ENCODE results near the gene FLNB. TPM values are rescaled to one million over a fixed set of nuclear protein-coding genes. Genes with fewer than 3 reads are reported as not detected.

The FLNB gene
- total RNA-seq, 1 donor from 2014 or later = 40.4 TPM

- no peaks in the 10 kb centered on the region for H3K27me3 Mint-ChIP-seq (ENCODE audit: low read depth)
- H3K9me3 Mint-ChIP-seq = no peaks in the 10 kb centered on the region
- peaks cover 16% of the 10 kb centered on the region for H3K36me3 Mint-ChIP-seq (ENCODE audit: low read depth)
Observed at GRCh38 chr3:58104712-58105111, 96.5 kb downstream of the FLNB start.

GRCh38 chr3:58105196-58105595, 97.0 kb downstream of the FLNB start:
- H3K27ac Mint-ChIP-seq (ENCODE audit: unreplicated experiment) = no peak overlapping the region
- H3K4me3 Mint-ChIP-seq = no peak overlapping the region
- H3K9me3 Mint-ChIP-seq = no peaks in the 10 kb centered on the region
- H3K36me3 Mint-ChIP-seq (ENCODE audit: low read depth) = peaks cover 17% of the 10 kb centered on the region
- no peaks in the 10 kb centered on the region for H3K27me3 Mint-ChIP-seq (ENCODE audit: low read depth)
- peaks cover 13% of the 10 kb centered on the region for H3K4me1 Mint-ChIP-seq
- no peak for TF ChIP-seq CTCF (conservative IDR thresholded peaks at IDR 0.05)
- no peak for DNase-seq (ENCODE audit: low read depth, low spot score)

More at GRCh38 chr3:58104712-58105111, 96.5 kb downstream of the FLNB start:
- Mint-ChIP-seq H3K27ac (ENCODE audit: unreplicated experiment) (no peak overlapping the region), H3K4me1 (peaks cover 13% of the 10 kb centered on the region), H3K4me3 (no peak overlapping the region)
- no peak for DNase-seq (ENCODE audit: low read depth, low spot score)
- no peak for TF ChIP-seq CTCF (conservative IDR thresholded peaks at IDR 0.05)

GRCh38 chr3:58106061-58106460, 97.8 kb downstream of the FLNB start:
- TF ChIP-seq CTCF (conservative IDR thresholded peaks at IDR 0.05) = no peak
- Mint-ChIP-seq H3K9me3 (no peaks in the 10 kb centered on the region), H3K27me3 (ENCODE audit: low read depth) (no peaks in the 10 kb centered on the region), H3K4me1 (peaks cover 13% of the 10 kb centered on the region), H3K36me3 (ENCODE audit: low read depth) (peaks cover 17% of the 10 kb centered on the region), H3K27ac (ENCODE audit: unreplicated experiment) (no peak overlapping the region), H3K4me3 (no peak overlapping the region)
- no peak for DNase-seq (ENCODE audit: low read depth, low spot score)

GRCh38 chr3:58106640-58107039, 98.4 kb downstream of the FLNB start:
- Mint-ChIP-seq H3K9me3 (no peaks in the 10 kb centered on the region), H3K36me3 (ENCODE audit: low read depth) (peaks cover 20% of the 10 kb centered on the region), H3K4me1 (peaks cover 13% of the 10 kb centered on the region), H3K27ac (ENCODE audit: unreplicated experiment) (no peak overlapping the region), H3K27me3 (ENCODE audit: low read depth) (no peaks in the 10 kb centered on the region), H3K4me3 (no peak overlapping the region)
- TF ChIP-seq CTCF (conservative IDR thresholded peaks at IDR 0.05) = no peak
- no peak for DNase-seq (ENCODE audit: low read depth, low spot score)

- DNase-seq (ENCODE audit: low read depth, low spot score) = no peak
- Mint-ChIP-seq H3K27ac (ENCODE audit: unreplicated experiment) (no peak overlapping the region), H3K4me3 (no peak overlapping the region), H3K4me1 (peaks cover 13% of the 10 kb centered on the region), H3K9me3 (no peaks in the 10 kb centered on the region), H3K36me3 (ENCODE audit: low read depth) (peaks cover 15% of the 10 kb centered on the region), H3K27me3 (ENCODE audit: low read depth) (no peaks in the 10 kb centered on the region)
- TF ChIP-seq CTCF (conservative IDR thresholded peaks at IDR 0.05) = no peak
Observed at GRCh38 chr3:58107597-58107996, 99.4 kb downstream of the FLNB start.

GRCh38 chr3:58109752-58110151, 101.5 kb downstream of the FLNB start:
- TF ChIP-seq CTCF (conservative IDR thresholded peaks at IDR 0.05) = no peak
- H3K27ac Mint-ChIP-seq (ENCODE audit: unreplicated experiment) = no peak overlapping the region
- no peaks in the 10 kb centered on the region for H3K4me1 Mint-ChIP-seq
- H3K27me3 Mint-ChIP-seq (ENCODE audit: low read depth) = no peaks in the 10 kb centered on the region
- H3K9me3 Mint-ChIP-seq = no peaks in the 10 kb centered on the region
- DNase-seq (ENCODE audit: low read depth, low spot score) = no peak
- H3K36me3 Mint-ChIP-seq (ENCODE audit: low read depth) = peaks cover 15% of the 10 kb centered on the region
- H3K4me3 Mint-ChIP-seq = no peak overlapping the region

All from neural crest cell (in vitro differentiated cells).